GM12878 (cell line): ENCODE results near the gene FOXO3. TPM values are rescaled to one million over a fixed set of nuclear protein-coding genes. Genes with fewer than 3 reads are reported as not detected.
"Not testable (repeated sequence)": the region's sequence is repeated elsewhere in the genome, so short reads cannot be mapped to it uniquely, and the experiment has no call there.

Experiments
- ATAC-seq: fragments of 200-7000 bp; cut with Tn5 transposase; 3 replicates; pipeline ENCODE4 v1.9.1; 2020; ENCODE audit warnings: mild to moderate bottlenecking, moderate library complexity
- BruUV-seq: library from RNA; stranded (reverse); fragments of 400-500 nt; replicated peaks from 2 replicates; lab custom pipeline; 2021; lab: Mats Ljungman, UMichigan
- CTCF ChIA-PET: fragments of 300-600 bp; sonication (Branson Sonifier 250); formaldehyde crosslinking; extraction: SDS; loops from one replicate; lab custom pipeline; 2021; ENCODE audit warnings: inconsistent platforms; lab: Yijun Ruan, JAX
- POLR2A ChIA-PET: fragments of 350-600 bp; formaldehyde crosslinking; extraction: SDS; loops from one replicate; lab custom pipeline; 2021; ENCODE audit warnings: inconsistent platforms; lab: Charles Lee
- RAD21 ChIA-PET: fragments of 300-600 bp; sonication (Branson Sonifier 250); formaldehyde crosslinking; loops from one replicate; lab custom pipeline; 2023; ENCODE audit warnings: antibody characterized with exemption; ENCODE audit not compliant: unreplicated experiment; lab: Charles Lee
- SMC1A ChIA-PET: fragments of 300-600 bp; sonication (Branson Sonifier 250); formaldehyde crosslinking; loops from one replicate; lab custom pipeline; 2023; ENCODE audit not compliant: unreplicated experiment, uncharacterized antibody; lab: Charles Lee
- DNase-seq: peaks from one replicate; pipeline ENCODE4 v3.0.0-alpha.2; 2011; ENCODE audit warnings: low read depth, low spot score
- FAIRE-seq: peaks from 3 replicates; lab custom pipeline; 2011; peaks lifted over from hg19 to GRCh38; lab: Jason Lieb, UNC
- H2AFZ ChIP-seq: 2 replicates; pipeline ENCODE4 v1.6.0; 2011; ENCODE audit warnings: low read depth, low read length, control low read depth; ENCODE audit not compliant: control insufficient read depth
- H3K27ac ChIP-seq: 2 replicates; pipeline ENCODE4 v1.5.1; 2011; ENCODE audit warnings: control low read depth; ENCODE audit not compliant: control insufficient read depth, insufficient read depth
- H3K27me3 ChIP-seq, 2 experiments: replicated peaks in 1 of 2; 2 replicates each; pipeline versions ENCODE4 v1.6.0 to v1.6.1; 2011; ENCODE audit warnings: low read length in 1 of 2; ENCODE audit not compliant: control insufficient read depth in 2 of 2, insufficient read depth in 2 of 2
- H3K36me3 ChIP-seq, 2 experiments: 2 replicates each; pipeline ENCODE4 v1.5.1; 2011; ENCODE audit warnings: low read length in 1 of 2; ENCODE audit not compliant: control insufficient read depth in 2 of 2, insufficient read depth in 2 of 2
- H3K4me1 ChIP-seq: 2 replicates; pipeline ENCODE4 v1.6.1; 2011; ENCODE audit warnings: mild to moderate bottlenecking, low read length, moderate library complexity, mixed read lengths; ENCODE audit not compliant: control insufficient read depth, insufficient read depth
- H3K4me2 ChIP-seq: 2 replicates; pipeline ENCODE4 v1.6.0; 2011; ENCODE audit warnings: control low read depth; ENCODE audit not compliant: control insufficient read depth, insufficient read depth
- H3K4me3 ChIP-seq: fragments of 200-600 bp; sonication (generic); 2 replicates; pipeline ENCODE4 v1.5.1; 2016
- H3K79me2 ChIP-seq: 2 replicates; pipeline ENCODE4 v1.6.0; 2011; ENCODE audit warnings: low read length; ENCODE audit not compliant: control insufficient read depth, insufficient read depth
- H3K9ac ChIP-seq: 2 replicates; pipeline ENCODE4 v1.8.0; 2011; ENCODE audit warnings: low read length, control low read depth, mixed read lengths; ENCODE audit not compliant: control insufficient read depth, insufficient read depth
- H3K9me3 ChIP-seq: replicated peaks from 3 replicates; pipeline ENCODE4 v1.5.1; 2011; ENCODE audit warnings: mild to moderate bottlenecking, low read length; ENCODE audit not compliant: control insufficient read depth, insufficient read depth
- H4K20me1 ChIP-seq: 2 replicates; pipeline ENCODE4 v1.6.0; 2011; ENCODE audit not compliant: control insufficient read depth, insufficient read depth
- WGBS: methylation state at CpG from one replicate; pipeline ENCODE4 v1.1.6; 2016; ENCODE audit warnings: low lambda C conversion rate; ENCODE audit not compliant: insufficient replicate concordance, insufficient coverage; ENCODE audit errors: missing lambda C conversion rate; 5-methylcytosine and 5-hydroxymethylcytosine counted together
- in situ Hi-C: fragments of 300-500 bp; cut with MboI; formaldehyde crosslinking; loops from 9 replicates; pipeline ENCODE4 v1.14.3; 2018; ENCODE audit warnings: mixed read lengths
- intact Hi-C: fragments of 100-400 bp; cut with micrococcal nuclease; formaldehyde crosslinking; loops from one replicate; pipeline ENCODE4 v1.14.2; 2022; ENCODE audit not compliant: unreplicated experiment
- polyA plus RNA-seq, 11 experiments: library from polyadenylated mRNA; depleted of rRNA in 4 of 11; unstranded in 6 of 11; stranded (reverse) in 5 of 11; fragments of >200 nt; fragmentation: Nextera tagmentation in 4 of 11; fragmentation: Illumina TruSeq in 1 of 11; extraction: Ambion mirVana in 4 of 11; extraction: Trizol in 1 of 11; gene quantifications; 1 replicate in 1 of 11; 2 replicates in 10 of 11; pipeline versions ENCODE4 v1.2.1 to v1.2.3, GENCODE V29; 2011 to 2016; ENCODE audit warnings: inconsistent platforms in 2 of 11, missing spikeins in 2 of 11, low read depth in 1 of 11
- total RNA-seq, 4 experiments: library from RNA; depleted of rRNA in 3 of 4; stranded (reverse); fragments of >200 nt in 3 of 4; fragmentation: Illumina TruSeq in 1 of 4; extraction: Trizol in 1 of 4; gene quantifications; 2 replicates each; pipeline versions ENCODE4 v1.2.1 to v1.2.3, GENCODE V29; 2013 to 2021
- TF ChIP-seq, protein P1 (sequence below): fragments of 450-650 bp; formaldehyde crosslinking; IDR thresholded peaks from 2 replicates; pipeline ENCODE4 v1.5.0; 2022; ENCODE audit warnings: mild to moderate bottlenecking, missing genetic modification characterization

FOXO3 gene
- total and polyA plus RNA-seq, 10 of the 15 experiments (the other 5 are each of a cell fraction or from before 2014, with no cell fraction given): 0.82 to 4.5 (median 1.7) TPM

- TF ChIP-seq, protein P1, sequence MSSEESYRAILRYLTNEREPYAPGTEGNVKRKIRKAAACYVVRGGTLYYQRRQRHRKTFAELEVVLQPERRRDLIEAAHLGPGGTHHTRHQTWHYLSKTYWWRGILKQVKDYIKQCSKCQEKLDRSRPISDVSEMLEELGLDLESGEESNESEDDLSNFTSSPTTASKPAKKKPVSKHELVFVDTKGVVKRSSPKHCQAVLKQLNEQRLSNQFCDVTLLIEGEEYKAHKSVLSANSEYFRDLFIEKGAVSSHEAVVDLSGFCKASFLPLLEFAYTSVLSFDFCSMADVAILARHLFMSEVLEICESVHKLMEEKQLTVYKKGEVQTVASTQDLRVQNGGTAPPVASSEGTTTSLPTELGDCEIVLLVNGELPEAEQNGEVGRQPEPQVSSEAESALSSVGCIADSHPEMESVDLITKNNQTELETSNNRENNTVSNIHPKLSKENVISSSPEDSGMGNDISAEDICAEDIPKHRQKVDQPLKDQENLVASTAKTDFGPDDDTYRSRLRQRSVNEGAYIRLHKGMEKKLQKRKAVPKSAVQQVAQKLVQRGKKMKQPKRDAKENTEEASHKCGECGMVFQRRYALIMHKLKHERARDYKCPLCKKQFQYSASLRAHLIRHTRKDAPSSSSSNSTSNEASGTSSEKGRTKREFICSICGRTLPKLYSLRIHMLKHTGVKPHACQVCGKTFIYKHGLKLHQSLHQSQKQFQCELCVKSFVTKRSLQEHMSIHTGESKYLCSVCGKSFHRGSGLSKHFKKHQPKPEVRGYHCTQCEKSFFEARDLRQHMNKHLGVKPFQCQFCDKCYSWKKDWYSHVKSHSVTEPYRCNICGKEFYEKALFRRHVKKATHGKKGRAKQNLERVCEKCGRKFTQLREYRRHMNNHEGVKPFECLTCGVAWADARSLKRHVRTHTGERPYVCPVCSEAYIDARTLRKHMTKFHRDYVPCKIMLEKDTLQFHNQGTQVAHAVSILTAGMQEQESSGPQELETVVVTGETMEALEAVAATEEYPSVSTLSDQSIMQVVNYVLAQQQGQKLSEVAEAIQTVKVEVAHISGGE (CRISPR knock-in tag): 0 out of 2 replicates have a peak, but pooled peaks have one; percentile 11
- TF ChIP-seq, all 136 proteins: peak for 18
These were observed 744 bp upstream of the FOXO3 start (continued) for GRCh38 chr6:108559884-108560462.

- BruUV-seq, ATAC-seq, FAIRE-seq: not testable (repeated sequence)
These were observed 561 bp downstream of the FOXO3 start for GRCh38 chr6:108561309-108561647.

More at GRCh38 chr6:108561309-108561647, 561 bp downstream of the FOXO3 start:
- H3K9me3 ChIP-seq, CTCF ChIA-PET, in situ Hi-C loops, H3K9ac ChIP-seq, DNase-seq, H4K20me1 ChIP-seq, H2AFZ ChIP-seq, H3K36me3 ChIP-seq, SMC1A ChIA-PET, H3K27ac ChIP-seq, RAD21 ChIA-PET, POLR2A ChIA-PET, H3K27me3 ChIP-seq: not testable (repeated sequence)
- intact Hi-C loops: loop anchor here (5.0 kb wide), 1 partner anchor 76 kb away; no protein-coding TSS in a partner anchor
- Histone ChIP-seq H3K4me3 (peak overlapping the region; percentile 86; the same call in 1 of the 2 replicates), H3K4me2 (peak overlapping the region; percentile 72; the same call in 1 of the 2 replicates), H3K4me1 (peaks cover 21% of the 10 kb centered on the region), H3K79me2 (peaks cover 32% of the 10 kb centered on the region)
- no CpG with 5 or more reads among the region's 40 CpGs for WGBS
